Ovary (tissue), 9 donors: Measurements from ENCODE around the gene BRD7. TPM values are rescaled to one million over a fixed set of nuclear protein-coding genes. Genes with fewer than 3 reads are reported as not detected.
A peak's percentile ranks its signal among the peaks of the same experiment; 100 is the strongest.

ENCODE experiments used
- DNase-seq, 5 donors: peaks; one replicate each; pipeline ENCODE4 v3.0.0-alpha.2; 2019 to 2020
- H3K27ac ChIP-seq, 2 donors: fragments of 200-600 bp; one replicate each; pipeline versions ENCODE4 v1.5.1 to v1.8.0; 2019 to 2022
- H3K27me3 ChIP-seq: fragments of 200-600 bp; one replicate; pipeline ENCODE4 v1.8.0; 2022
- H3K36me3 ChIP-seq: fragments of 200-600 bp; sonication (generic); one replicate; pipeline ENCODE4 v1.5.1; 2019
- H3K4me1 ChIP-seq: one replicate; pipeline ENCODE4 v1.8.1; 2013; ENCODE audit warnings: mild to moderate bottlenecking, moderate library complexity; ENCODE audit not compliant: insufficient read depth
- H3K4me3 ChIP-seq: fragments of 200-600 bp; sonication (generic); one replicate; pipeline ENCODE4 v1.5.1; 2017
- H3K9me3 ChIP-seq, 2 donors: fragments of 200-600 bp in 1 of 2; sonication (generic) in 1 of 2; one replicate each; pipeline versions ENCODE4 v1.5.1 to v1.8.1; 2013 to 2019; ENCODE audit warnings: mild to moderate bottlenecking in 1 of 2, moderate library complexity in 1 of 2
- CTCF ChIP-seq, 3 donors: fragments of 450-650 bp in 2 of 3; fragments of 200-600 bp in 1 of 3; IDR thresholded peaks; one replicate each; pipeline versions ENCODE4 v1.5.1 to v1.8.0; 2016 to 2022; ENCODE audit warnings: antibody characterized with exemption in 3 of 3, mild to moderate bottlenecking in 1 of 3
- EP300 ChIP-seq: sonication (generic); formaldehyde crosslinking; IDR thresholded peaks from one replicate; pipeline ENCODE4 v1.6.1; 2017; ENCODE audit warnings: antibody characterized with exemption
- POLR2A ChIP-seq: fragments of 450-650 bp; IDR thresholded peaks from one replicate; pipeline ENCODE4 v1.6.1; 2017; ENCODE audit warnings: antibody characterized with exemption, mild to moderate bottlenecking, moderate library complexity
- WGBS, 3 donors: extraction: QIAGEN DNeasy Blood & Tissue Kit in 1 of 3; methylation state at CpG; one replicate each; pipeline versions ENCODE4 v1.1.5 to v1.1.7; 2013 to 2017; 5-methylcytosine and 5-hydroxymethylcytosine counted together
- intact Hi-C, 4 donors: fragments of 100-400 bp; cut with DNase I; formaldehyde crosslinking; loops; one replicate each; pipeline versions ENCODE4 v1.11.0 to v1.15.1; 2022 to 2023
- polyA plus RNA-seq, 2 donors: library from polyadenylated mRNA; stranded (reverse); fragments of 200-250 nt in 1 of 2; fragments of 350-450 nt in 1 of 2; fragmentation: Illumina TruSeq in 1 of 2; extraction: RNeasy Lipid Tissue Mini Kit (QIAGEN cat#74804) in 1 of 2; gene quantifications; one replicate each; pipeline ENCODE4 v1.2.3, GENCODE V29; 2013 to 2014
- total RNA-seq, 7 donors: library from RNA; depleted of rRNA in 2 of 7; stranded (reverse); fragments of >200 nt in 2 of 7; fragmentation: NEBNext Ultra II Directional in 3 of 7; extraction: Animal tissue kit (Norgen Biotek cat#: 25700) in 3 of 7; gene quantifications; one replicate each; pipeline versions ENCODE4 v1.1.0 to v1.2.4, GENCODE V29; 2016 to 2023
- donor health status: DM: no; HTN: no; CAD: no; lungs with moderate emphysema.
- donor health status: DM: no; HTN: no; CAD: no.
- donor health status: Bipolar disorder and iron deficiency.
- donor health status: DM: yes; HTN: yes; CAD: no.
- donor health status: DM: no; HTN: no; CAD: no.
- donor health status: DM: yes; HTN: yes; CAD: no.

Gene BRD7
- total and polyA plus RNA-seq, 9 donors, result 30.0 to 75.1 (median 53.5) TPM

GRCh38 chr16:50373345-50373701, 4.5 kb upstream of the BRD7 start:
- Histone ChIP-seq H3K36me3 (no peaks in the 10 kb centered on the region), H3K4me1 (no peaks in the 10 kb centered on the region), H3K9me3 (no peaks in the 10 kb centered on the region), H3K27ac (no peak overlapping the region), H3K27me3 (no peaks in the 10 kb centered on the region), H3K4me3 (no peak overlapping the region)
- intact Hi-C loops, result loop anchor here (5.0 to 10.0 kb wide), 5 partner anchors 261 to 431 kb away; no protein-coding TSS in a partner anchor
- no peak for TF ChIP-seq EP300
- TF ChIP-seq POLR2A, result no peak
- TF ChIP-seq CTCF (IDR thresholded peaks at IDR 0.05), result no peak
- 53 to 71% (median 66%) methylated on average over 4 of the region's 4 CpGs for WGBS, 3 donors
- no peak for DNase-seq

GRCh38 chr16:50372611-50373344, 4.0 kb upstream of the BRD7 start:
- H3K4me1 ChIP-seq, result no peaks in the 10 kb centered on the region
- no peak for DNase-seq
- H3K9me3 ChIP-seq, result no peaks in the 10 kb centered on the region
- no peaks in the 10 kb centered on the region for H3K36me3 ChIP-seq
- WGBS, 3 donors, result 69 to 83% (median 71%) methylated on average over 10 of the region's 10 CpGs
- no peak overlapping the region for H3K27ac ChIP-seq
- H3K27me3 ChIP-seq, result no peaks in the 10 kb centered on the region
- intact Hi-C loops, result loop anchor here (5.0 to 10.0 kb wide), 5 partner anchors 262 to 432 kb away; no protein-coding TSS in a partner anchor
- H3K4me3 ChIP-seq, result no peak overlapping the region
- TF ChIP-seq POLR2A (no peak), CTCF (IDR thresholded peaks at IDR 0.05) (no peak), EP300 (no peak)

GRCh38 chr16:50371936-50372595, 3.3 kb upstream of the BRD7 start:
- H3K4me1 ChIP-seq, result peaks cover 2% of the 10 kb centered on the region
- no peak overlapping the region for H3K27ac ChIP-seq
- 45 to 47% (median 46%) methylated on average over 7 of the region's 7 CpGs for WGBS, 3 donors
- H3K9me3 ChIP-seq, result no peaks in the 10 kb centered on the region
- intact Hi-C loops, result loop anchor here (5.0 to 10.0 kb wide), 5 partner anchors 263 to 433 kb away; no protein-coding TSS in a partner anchor
- H3K27me3 ChIP-seq, result no peaks in the 10 kb centered on the region
- H3K36me3 ChIP-seq, result no peaks in the 10 kb centered on the region
- TF ChIP-seq POLR2A (no peak), CTCF (IDR thresholded peaks at IDR 0.05) (no peak), EP300 (no peak)
- H3K4me3 ChIP-seq, result no peak overlapping the region
- DNase-seq, result peak; percentile 23 to 56 (median 35)

GRCh38 chr16:50371036-50371716, 2.4 kb upstream of the BRD7 start:
- intact Hi-C loops, result loop anchor here (5.0 to 10.0 kb wide), 5 partner anchors 264 to 434 kb away; no protein-coding TSS in a partner anchor
- peaks cover 2% of the 10 kb centered on the region for H3K4me1 ChIP-seq
- H3K9me3 ChIP-seq, result no peaks in the 10 kb centered on the region
- H3K27me3 ChIP-seq, result no peaks in the 10 kb centered on the region
- WGBS, 3 donors, result 96 to 99% (median 98%) methylated on average over 4 of the region's 4 CpGs
- TF ChIP-seq EP300 (no peak), POLR2A (no peak), CTCF (IDR thresholded peaks at IDR 0.05) (no peak)
- no peak for DNase-seq
- no peak overlapping the region for H3K27ac ChIP-seq
- H3K4me3 ChIP-seq, result no peak overlapping the region
- no peaks in the 10 kb centered on the region for H3K36me3 ChIP-seq
